GM23338 (cell line): ENCODE measurements around the gene ZBTB7C. TPM values are rescaled to one million over a fixed set of nuclear protein-coding genes. Genes with fewer than 3 reads are reported as not detected.

ENCODE experiments used
- ATAC-seq: fragments of 200-7000 bp; cut with Tn5 transposase; 3 replicates; pipeline ENCODE4 v1.9.1; 2020
- DNase-seq: peaks from one replicate; pipeline ENCODE4 v3.0.0-alpha.2; 2015; ENCODE audit warnings: low spot score
- H2AFZ ChIP-seq: fragments of 200-600 bp; sonication (generic); 2 replicates; pipeline ENCODE4 v1.8.0; 2016; ENCODE audit warnings: antibody characterized with exemption, mild to moderate bottlenecking, moderate library complexity
- H3F3A ChIP-seq: fragments of 200-600 bp; sonication (generic); replicated peaks from 2 replicates; pipeline ENCODE4 v1.8.0; 2017; ENCODE audit warnings: antibody characterized with exemption, mixed run types, low read depth
- H3K27ac ChIP-seq: fragments of 200-600 bp; sonication (generic); 2 replicates; pipeline ENCODE4 v1.6.1; 2016; ENCODE audit warnings: low read depth
- H3K27me3 ChIP-seq: fragments of 200-600 bp; sonication (generic); 2 replicates; pipeline ENCODE4 v1.8.0; 2016; ENCODE audit warnings: mild to moderate bottlenecking, mixed run types, moderate library complexity; ENCODE audit not compliant: insufficient read depth
- H3K36me3 ChIP-seq: fragments of 200-600 bp; sonication (generic); 2 replicates; pipeline ENCODE4 v1.8.0; 2016; ENCODE audit warnings: mild to moderate bottlenecking; ENCODE audit not compliant: insufficient read depth
- H3K4me1 ChIP-seq: fragments of 200-600 bp; sonication (generic); 2 replicates; pipeline ENCODE4 v1.8.0; 2016; ENCODE audit warnings: mild to moderate bottlenecking, moderate library complexity; ENCODE audit not compliant: insufficient read depth
- H3K4me2 ChIP-seq: fragments of 200-600 bp; sonication (generic); 2 replicates; pipeline ENCODE4 v1.7.1; 2017; ENCODE audit warnings: mixed run types
- H3K4me3 ChIP-seq: fragments of 200-600 bp; sonication (generic); 2 replicates; pipeline ENCODE4 v1.6.1; 2016; ENCODE audit warnings: mixed run types
- H3K79me2 ChIP-seq: fragments of 200-600 bp; sonication (generic); replicated peaks from 2 replicates; pipeline ENCODE4 v1.8.0; 2017; ENCODE audit warnings: mild to moderate bottlenecking; ENCODE audit not compliant: insufficient read depth
- H3K9me2 ChIP-seq: fragments of 200-600 bp; sonication (generic); 2 replicates; pipeline ENCODE4 v1.8.0; 2017; ENCODE audit not compliant: insufficient read depth
- H4K20me1 ChIP-seq: fragments of 200-600 bp; sonication (generic); replicated peaks from 2 replicates; pipeline ENCODE4 v1.8.0; 2017; ENCODE audit warnings: mild to moderate bottlenecking; ENCODE audit not compliant: insufficient read depth
- H3K27ac Mint-ChIP-seq: 2 replicates; pipeline ENCODE4 v1.8.0; 2020; ENCODE audit warnings: inconsistent platforms, mild to moderate bottlenecking, moderate library complexity, mixed read lengths
- H3K27me3 Mint-ChIP-seq: 3 replicates; pipeline ENCODE4 v1.8.0; 2022; ENCODE audit warnings: low read depth, mild to moderate bottlenecking, moderate library complexity, mixed read lengths, inconsistent platforms; ENCODE audit not compliant: insufficient read depth, poor library complexity
- H3K36me3 Mint-ChIP-seq: 3 replicates; pipeline ENCODE4 v1.8.0; 2021; ENCODE audit warnings: low read depth, mild to moderate bottlenecking, inconsistent platforms, moderate library complexity, mixed read lengths
- H3K4me1 Mint-ChIP-seq: 3 replicates; pipeline ENCODE4 v1.8.0; 2020; ENCODE audit warnings: mild to moderate bottlenecking, inconsistent platforms, mixed read lengths
- H3K4me3 Mint-ChIP-seq: 3 replicates; pipeline ENCODE4 v1.8.0; 2021; ENCODE audit warnings: moderate library complexity, mild to moderate bottlenecking, inconsistent platforms, mixed read lengths
- H3K9me3 Mint-ChIP-seq: 3 replicates; pipeline ENCODE4 v1.8.0; 2020; ENCODE audit warnings: moderate library complexity, mild to moderate bottlenecking, inconsistent platforms, mixed read lengths
- CREB1 ChIP-seq: fragments of 250-450 bp; sonication (Bioruptor Pico); IDR thresholded peaks from 2 replicates; pipeline ENCODE4 v1.5.0; 2020; ENCODE audit warnings: low read depth, mild to moderate bottlenecking, moderate library complexity
- CTCF ChIP-seq, 2 experiments: fragments of 200-600 bp in 1 of 2; sonication (generic) in 1 of 2; conservative IDR thresholded peaks; 2 replicates each; pipeline versions ENCODE4 v1.5.1 to v1.6.1; 2016 to 2017; ENCODE audit warnings: antibody characterized with exemption in 2 of 2, low read depth in 2 of 2, mild to moderate bottlenecking in 2 of 2, moderate library complexity in 1 of 2
- ETS1 ChIP-seq: IDR thresholded peaks from 2 replicates; pipeline ENCODE4 v1.6.1; 2016; ENCODE audit warnings: antibody characterized with exemption
- EZH2 ChIP-seq: fragments of 200-600 bp; sonication (generic); IDR thresholded peaks from one replicate; pipeline ENCODE4 v1.8.0; 2017; ENCODE audit warnings: antibody characterized with exemption, mild to moderate bottlenecking, low read depth; ENCODE audit not compliant: unreplicated experiment
- EZH2phosphoT487 ChIP-seq: fragments of 200-600 bp; sonication (generic); IDR thresholded peaks from one replicate; pipeline ENCODE4 v1.8.1; 2018; ENCODE audit warnings: antibody characterized with exemption; ENCODE audit not compliant: unreplicated experiment
- JUNB ChIP-seq: IDR thresholded peaks from one replicate; pipeline ENCODE4 v1.6.1; 2016; ENCODE audit warnings: antibody characterized with exemption; ENCODE audit not compliant: unreplicated experiment
- NANOG ChIP-seq: IDR thresholded peaks from 2 replicates; pipeline ENCODE4 v1.6.1; 2016; ENCODE audit warnings: antibody characterized with exemption, borderline replicate concordance
- POLR2AphosphoS5 ChIP-seq: IDR thresholded peaks from 2 replicates; pipeline ENCODE4 v1.6.1; 2016; ENCODE audit warnings: antibody characterized with exemption, low read depth
- REST ChIP-seq: IDR thresholded peaks from one replicate; pipeline ENCODE4 v1.6.1; 2018; ENCODE audit warnings: antibody characterized with exemption; ENCODE audit not compliant: unreplicated experiment
- STAT1 ChIP-seq: IDR thresholded peaks from one replicate; pipeline ENCODE4 v1.6.1; 2016; ENCODE audit warnings: antibody characterized with exemption; ENCODE audit not compliant: unreplicated experiment
- ZNF114 ChIP-seq: fragments of 250-450 bp; sonication (Bioruptor Pico); IDR thresholded peaks from 2 replicates; pipeline ENCODE4 v1.5.0; 2020; ENCODE audit warnings: mild to moderate bottlenecking, moderate library complexity
- ZNF331 ChIP-seq: fragments of 250-450 bp; sonication (Bioruptor Pico); IDR thresholded peaks from 2 replicates; pipeline ENCODE4 v1.5.0; 2020; ENCODE audit warnings: low read depth, mild to moderate bottlenecking, moderate library complexity
- ZNF462 ChIP-seq: fragments of 250-450 bp; sonication (Bioruptor Pico); IDR thresholded peaks from 2 replicates; pipeline ENCODE4 v1.5.0; 2020; ENCODE audit warnings: mild to moderate bottlenecking, moderate library complexity
- polyA plus RNA-seq: library from polyadenylated mRNA; unstranded; fragments of >200 nt; fragmentation: Nextera tagmentation; extraction: Ambion mirVana; gene quantifications from 2 replicates; pipeline ENCODE4 v1.2.1, GENCODE V29; 2016
- total RNA-seq: library from RNA; depleted of rRNA; stranded (reverse); fragments of >200 nt; shearing (Covaris generic); gene quantifications from 2 replicates; pipeline ENCODE4 v1.2.3, GENCODE V29; 2014

The ZBTB7C gene
- total and polyA plus RNA-seq, 2 experiments from 2014 or later: 0.03 to 0.14 TPM

- Histone ChIP-seq H3K9me2 (no peaks in the 10 kb centered on the region), H3F3A (no peaks in the 10 kb centered on the region), H3K4me3 (no peak overlapping the region), H3K36me3 (no peaks in the 10 kb centered on the region), H3K4me1 (peaks cover 3% of the 10 kb centered on the region; the same call in 1 of the 2 replicates), H2AFZ (no peak overlapping the region), H4K20me1 (no peaks in the 10 kb centered on the region), H3K27ac (no peak overlapping the region), H3K4me2 (no peak overlapping the region), H3K79me2 (no peaks in the 10 kb centered on the region), H3K27me3 (no peaks in the 10 kb centered on the region)
- TF ChIP-seq POLR2AphosphoS5: no peak
- TF ChIP-seq ETS1: no peak
- no peak for TF ChIP-seq ZNF331
- no peak for TF ChIP-seq CTCF (conservative IDR thresholded peaks at IDR 0.05; ENCODE audit: low read depth in 2 of 2)
- no peak for TF ChIP-seq EZH2phosphoT487
- TF ChIP-seq NANOG: no peak
- TF ChIP-seq ZNF462 (CRISPR knock-in tag): no peak
- TF ChIP-seq EZH2: no peak
- no peak for TF ChIP-seq REST
- TF ChIP-seq JUNB: no peak
- no peak for TF ChIP-seq STAT1
- TF ChIP-seq ZNF114 (CRISPR knock-in tag): no peak
- no peak for TF ChIP-seq CREB1 (CRISPR knock-in tag)
- Mint-ChIP-seq H3K4me3 (no peak overlapping the region), H3K27me3 (peaks cover 3% of the 10 kb centered on the region), H3K36me3 (no peaks in the 10 kb centered on the region), H3K9me3 (no peaks in the 10 kb centered on the region), H3K27ac (no peak overlapping the region), H3K4me1 (peaks cover 29% of the 10 kb centered on the region)
- DNase-seq (no peak), ATAC-seq (no peak)
Observed at GRCh38 chr18:48078448-48078847, 330.7 kb downstream of the ZBTB7C start.
